ENCODE measurements around the gene SLC35C1.

DNA sequence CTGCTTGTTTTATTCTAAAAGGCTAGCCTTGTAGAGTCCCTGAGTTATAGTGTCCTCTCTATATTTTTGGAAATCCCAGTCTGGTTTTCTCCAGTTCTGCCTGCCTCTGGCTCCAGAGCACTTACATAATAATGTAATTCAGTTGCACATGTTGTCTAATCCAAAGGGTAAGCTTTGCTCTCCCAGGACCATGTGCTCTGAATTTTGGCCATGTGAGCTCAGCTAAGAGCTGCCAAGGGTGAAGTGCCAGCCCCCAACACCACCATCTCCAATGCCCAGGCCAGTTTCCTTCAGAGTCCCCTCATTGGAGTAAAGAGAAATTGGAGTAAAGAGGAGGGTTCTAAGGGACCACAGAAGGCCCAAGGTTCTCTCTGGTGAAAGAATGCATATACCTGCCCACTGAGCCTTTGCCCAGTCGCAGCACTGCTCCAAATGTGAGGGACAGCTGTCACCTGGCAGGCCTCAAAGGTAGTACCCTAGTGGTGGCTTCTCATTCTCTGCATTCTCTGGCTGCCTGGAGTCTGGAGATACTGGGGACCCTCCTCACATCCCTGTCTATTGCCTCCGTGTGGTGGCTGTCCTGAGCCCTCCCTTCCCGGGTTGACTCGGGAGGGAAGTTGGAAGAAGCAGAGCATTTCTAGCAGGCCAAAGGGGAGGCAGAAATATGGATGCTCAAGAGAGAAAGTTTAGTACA is 47.2 kb downstream of the SLC35C1 start:
- TF ChIP-seq, protein P1, sequence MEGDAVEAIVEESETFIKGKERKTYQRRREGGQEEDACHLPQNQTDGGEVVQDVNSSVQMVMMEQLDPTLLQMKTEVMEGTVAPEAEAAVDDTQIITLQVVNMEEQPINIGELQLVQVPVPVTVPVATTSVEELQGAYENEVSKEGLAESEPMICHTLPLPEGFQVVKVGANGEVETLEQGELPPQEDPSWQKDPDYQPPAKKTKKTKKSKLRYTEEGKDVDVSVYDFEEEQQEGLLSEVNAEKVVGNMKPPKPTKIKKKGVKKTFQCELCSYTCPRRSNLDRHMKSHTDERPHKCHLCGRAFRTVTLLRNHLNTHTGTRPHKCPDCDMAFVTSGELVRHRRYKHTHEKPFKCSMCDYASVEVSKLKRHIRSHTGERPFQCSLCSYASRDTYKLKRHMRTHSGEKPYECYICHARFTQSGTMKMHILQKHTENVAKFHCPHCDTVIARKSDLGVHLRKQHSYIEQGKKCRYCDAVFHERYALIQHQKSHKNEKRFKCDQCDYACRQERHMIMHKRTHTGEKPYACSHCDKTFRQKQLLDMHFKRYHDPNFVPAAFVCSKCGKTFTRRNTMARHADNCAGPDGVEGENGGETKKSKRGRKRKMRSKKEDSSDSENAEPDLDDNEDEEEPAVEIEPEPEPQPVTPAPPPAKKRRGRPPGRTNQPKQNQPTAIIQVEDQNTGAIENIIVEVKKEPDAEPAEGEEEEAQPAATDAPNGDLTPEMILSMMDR (IDR thresholded peaks at IDR 0.05; ENCODE audit: control extremely low read depth in 1 of 3, insufficient read depth in 1 of 3, low read depth in 1 of 3, low read length in 3 of 3) = peak; percentile 9 to 29 (median 10); a peak in 2 of 4 replicates
- TF ChIP-seq, protein P2, sequence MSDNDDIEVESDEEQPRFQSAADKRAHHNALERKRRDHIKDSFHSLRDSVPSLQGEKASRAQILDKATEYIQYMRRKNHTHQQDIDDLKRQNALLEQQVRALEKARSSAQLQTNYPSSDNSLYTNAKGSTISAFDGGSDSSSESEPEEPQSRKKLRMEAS (IDR thresholded peaks at IDR 0.05) = no peak
- no peak for TF ChIP-seq CREB1 (IDR thresholded peaks at IDR 0.05)
- no peak for TF ChIP-seq SP1 (IDR thresholded peaks at IDR 0.05; ENCODE audit: low read depth, low read length)
- no peak for TF ChIP-seq CEBPB (IDR thresholded peaks at IDR 0.05; ENCODE audit: low read depth, low read length)
- no peak for TF ChIP-seq USF2 (IDR thresholded peaks at IDR 0.05; ENCODE audit: low read length)
- TF ChIP-seq YY1 (IDR thresholded peaks at IDR 0.05; ENCODE audit: low read depth, low read length) = no peak
- no peak for TF ChIP-seq PHF8 (conservative IDR thresholded peaks at IDR 0.05; ENCODE audit: low read depth, low read length)
- no peak for TF ChIP-seq EP300 (IDR thresholded peaks at IDR 0.05; ENCODE audit: borderline replicate concordance in 1 of 2, low read depth in 2 of 2, low read length in 2 of 2)
- no peak for TF ChIP-seq POLR2A (IDR thresholded peaks at IDR 0.05; ENCODE audit: control extremely low read depth in 1 of 2, low read depth in 2 of 2, low read length in 2 of 2)
- TF ChIP-seq CBX8 (IDR thresholded peaks at IDR 0.05; ENCODE audit: borderline replicate concordance, low read depth, low read length) = no peak
- TF ChIP-seq JUN (IDR thresholded peaks at IDR 0.05; ENCODE audit: low read depth, low read length) = no peak
- TF ChIP-seq RFX5 (IDR thresholded peaks at IDR 0.05; ENCODE audit: borderline replicate concordance, low read depth, low read length) = no peak

Data from H1 (cell line).